HG03095 (cell line): ENCODE data around the gene JMJD1C.
"Not testable (repeated sequence)": the region's sequence is repeated elsewhere in the genome, so short reads cannot be mapped to it uniquely, and the experiment has no call there.

Source experiments
- ATAC-seq: cut with Tn5 transposase; IDR thresholded peaks from one replicate; pipeline ENCODE4 v1.9.1; 2021; ENCODE audit warnings: moderate library complexity; ENCODE audit not compliant: unreplicated experiment

Gene JMJD1C

GRCh38 chr10:63308628-63309027 is 157.1 kb downstream of the JMJD1C start:
- ATAC-seq, result no peak

DNA sequence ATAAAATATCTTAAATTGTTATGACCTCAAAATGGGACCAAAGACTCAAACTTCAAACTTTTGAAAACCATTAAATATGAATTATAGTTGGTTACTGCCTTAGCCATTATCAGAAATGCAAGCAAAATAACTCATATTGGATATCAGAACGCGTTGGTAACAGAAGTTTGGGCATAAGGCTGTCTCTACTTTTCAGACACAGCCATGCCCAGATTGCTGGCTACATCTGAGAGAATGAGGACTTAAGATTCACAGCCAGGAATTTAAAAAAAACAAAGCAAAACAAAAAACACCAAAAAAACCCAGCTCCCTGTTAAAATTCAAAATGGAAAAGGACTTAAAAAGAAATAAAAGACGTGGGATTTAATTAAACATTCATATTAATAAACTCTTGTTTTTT is 161.6 kb downstream of the JMJD1C start:
- no peak for ATAC-seq

DNA sequence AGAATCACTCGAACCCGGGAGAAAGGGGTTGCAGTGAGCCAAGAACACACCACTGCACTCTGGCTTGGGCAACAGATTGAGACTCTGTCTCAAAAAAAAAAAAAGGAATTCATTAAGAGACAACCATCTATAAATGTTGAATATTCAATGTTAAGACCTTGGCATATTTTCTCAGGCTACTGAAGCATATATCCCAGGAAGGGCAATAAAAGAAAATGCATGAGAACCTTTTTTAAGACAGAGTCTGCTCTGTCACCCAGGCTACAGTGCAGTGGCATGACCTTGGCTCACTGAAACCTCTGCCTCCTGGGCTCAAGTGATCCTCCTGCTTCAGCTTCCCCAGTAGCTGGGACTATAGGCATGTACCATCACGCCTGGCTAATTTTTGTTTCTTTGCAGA is 165.0 kb downstream of the JMJD1C start:
- ATAC-seq, result no peak

GRCh38 chr10:63297941-63298340 is 167.8 kb downstream of the JMJD1C start:
- no peak for ATAC-seq

DNA sequence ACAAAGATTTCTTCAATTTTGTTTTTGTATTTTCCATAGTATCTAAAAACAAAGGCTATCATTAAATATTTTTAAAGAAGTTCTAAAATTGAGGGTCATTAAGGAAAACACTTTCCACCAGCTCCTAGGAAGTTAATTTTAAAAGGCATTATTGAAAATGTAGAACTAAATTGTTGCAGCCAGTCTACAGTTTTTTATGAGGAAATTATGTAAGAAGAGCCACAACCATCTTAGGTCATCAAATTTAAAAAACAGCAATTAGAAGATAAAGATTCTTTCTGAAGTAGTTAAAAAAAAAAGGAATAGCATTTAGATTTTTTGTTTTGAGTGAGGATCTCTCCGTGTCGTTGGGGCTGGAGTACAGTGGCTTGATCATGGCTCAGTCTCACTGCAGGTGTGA is 171.0 kb downstream of the JMJD1C start:
- ATAC-seq, result no peak

GRCh38 chr10:63292847-63293246 is 172.9 kb downstream of the JMJD1C start:
- not testable (repeated sequence) for ATAC-seq

GRCh38 chr10:63288170-63288569 is 177.6 kb downstream of the JMJD1C start:
- no peak for ATAC-seq

DNA sequence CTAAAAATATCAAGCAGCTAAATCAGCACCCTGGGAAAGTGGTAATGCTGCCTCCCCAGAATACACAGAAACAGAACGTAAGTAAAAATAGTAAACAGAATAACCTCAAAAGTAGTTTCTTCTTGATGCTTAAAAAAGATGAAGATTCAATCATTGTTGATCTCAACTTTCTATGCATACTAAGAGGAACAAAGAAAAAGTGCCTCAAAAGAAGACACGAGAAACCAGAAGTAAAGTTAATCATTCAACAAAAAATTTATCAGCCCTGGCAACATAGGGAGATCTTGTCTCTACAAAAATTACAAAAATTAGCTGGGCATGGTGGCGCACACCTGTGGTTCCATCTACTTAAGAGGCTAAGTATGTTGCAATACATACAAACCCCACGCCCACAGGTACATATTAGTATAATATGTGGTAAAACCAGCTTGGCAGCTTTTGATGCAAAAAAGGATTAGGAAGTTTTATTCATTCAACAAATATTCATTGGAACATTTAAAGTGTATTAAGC is 179.0 kb downstream of the JMJD1C start:
- peak; percentile 79 for ATAC-seq

DNA sequence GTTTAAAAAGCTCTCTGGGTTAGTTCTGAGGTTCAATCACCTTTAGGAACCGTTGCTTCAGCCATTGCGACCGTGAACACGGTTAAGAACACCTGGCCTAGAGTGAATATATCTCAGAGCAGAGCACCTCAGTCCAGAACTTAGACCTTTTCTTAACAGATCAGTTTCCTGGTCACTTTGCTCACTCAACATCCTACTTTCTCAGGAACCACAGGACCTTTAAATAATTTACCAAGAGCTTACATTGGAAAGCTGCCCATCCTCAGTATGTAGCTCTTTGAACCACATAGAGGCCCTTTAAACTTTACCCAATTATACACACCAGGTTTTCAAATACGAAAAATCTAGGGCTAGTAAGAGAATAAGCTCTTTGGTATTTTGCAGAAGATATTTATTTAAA is 179.4 kb downstream of the JMJD1C start:
- peak; percentile 51 for ATAC-seq

GRCh38 chr10:63283901-63284300 is 181.9 kb downstream of the JMJD1C start:
- not testable (repeated sequence) for ATAC-seq

- no peak for ATAC-seq
Observed at GRCh38 chr10:63283093-63283492, 182.7 kb downstream of the JMJD1C start.

- ATAC-seq, result no peak
Observed at GRCh38 chr10:63281967-63282366, 183.8 kb downstream of the JMJD1C start.

GRCh38 chr10:63280386-63280785 is 185.4 kb downstream of the JMJD1C start:
- no peak for ATAC-seq

DNA sequence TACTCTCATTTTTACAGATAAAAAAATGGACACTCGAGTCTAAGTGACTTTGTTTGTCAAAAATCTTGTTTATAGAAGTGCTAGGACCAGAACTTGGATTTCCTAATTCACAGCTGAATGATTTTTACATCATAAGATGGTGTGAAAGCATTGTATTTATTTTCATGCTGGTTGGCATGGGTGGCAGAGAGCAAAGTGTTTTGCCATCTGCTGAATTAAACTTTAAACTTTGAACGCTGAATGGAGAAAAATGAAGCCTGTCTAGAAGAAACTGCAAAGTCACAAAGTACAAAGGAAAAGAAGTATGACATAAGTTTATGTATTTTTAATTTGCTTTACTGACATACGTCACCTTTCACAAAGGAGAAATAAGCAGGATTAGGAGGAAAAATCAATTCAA is 190.7 kb downstream of the JMJD1C start:
- no peak for ATAC-seq

DNA sequence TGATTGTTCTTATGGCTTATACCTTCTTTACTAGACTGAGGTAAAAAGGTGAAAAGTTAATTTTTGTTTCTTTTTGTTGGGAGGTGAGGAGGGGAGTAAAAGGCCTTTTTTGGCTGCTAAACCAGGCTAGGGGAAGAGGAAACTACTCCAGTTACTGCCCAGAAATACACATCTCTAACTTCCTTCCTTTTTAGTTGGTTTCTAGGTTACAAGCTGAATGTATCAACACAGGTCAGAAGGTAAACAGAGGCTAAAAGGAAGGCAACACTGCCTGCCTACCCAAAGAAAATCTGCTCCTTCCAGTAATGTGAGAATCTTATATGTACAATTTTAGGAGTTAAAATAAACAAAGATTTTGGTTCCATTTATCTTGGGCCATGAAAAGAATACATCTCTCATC is 192.2 kb downstream of the JMJD1C start:
- ATAC-seq, result no peak

GRCh38 chr10:63268798-63269503 is 196.8 kb downstream of the JMJD1C start:
- peak; percentile 93 for ATAC-seq

- no peak for ATAC-seq
Observed at GRCh38 chr10:63268149-63268797, 197.5 kb downstream of the JMJD1C start.

GRCh38 chr10:63267414-63268148 is 198.2 kb downstream of the JMJD1C start:
- ATAC-seq, result peak; percentile 24

DNA sequence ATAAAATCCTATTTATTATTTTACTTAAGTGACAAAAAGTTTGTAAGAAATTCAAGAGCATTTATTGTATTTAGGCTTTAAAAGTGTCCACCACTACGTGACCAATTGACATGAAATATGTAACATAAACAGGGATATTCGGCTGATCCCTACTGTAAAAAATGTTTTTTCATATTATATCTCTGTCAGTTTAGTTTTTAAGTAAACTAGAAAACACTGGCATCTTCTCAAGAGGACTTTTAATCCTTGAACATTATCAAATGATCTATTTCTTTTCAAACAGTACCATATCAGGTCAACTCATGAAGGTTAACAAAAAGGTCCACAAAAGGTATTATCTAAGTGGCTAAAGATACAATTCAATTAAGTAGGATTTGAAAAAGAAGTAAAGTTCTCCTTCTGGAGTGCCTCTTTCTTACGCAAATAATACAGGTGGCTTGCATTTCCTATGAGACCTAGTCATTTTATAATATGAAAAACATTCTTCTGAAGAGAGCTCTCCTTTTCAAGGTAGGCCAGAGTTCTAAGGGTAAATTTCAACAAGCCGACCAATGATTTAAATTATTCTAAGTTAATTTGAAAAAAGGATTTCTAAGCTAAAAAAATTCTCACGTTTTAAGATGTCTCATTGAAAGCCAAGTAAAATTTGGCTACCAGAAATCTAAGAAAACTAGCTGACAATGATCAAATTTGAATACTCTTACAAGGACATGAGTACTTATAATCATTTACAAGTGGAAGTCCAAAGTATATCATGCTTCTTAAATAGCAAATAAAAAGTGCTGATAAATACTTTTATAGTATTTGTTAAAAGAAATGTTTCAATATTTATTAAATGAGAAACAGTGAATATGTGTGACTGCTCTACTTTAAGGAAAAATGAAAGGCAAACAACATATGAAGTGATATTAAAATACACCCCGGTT is 199.1 kb downstream of the JMJD1C start:
- no peak for ATAC-seq

GRCh38 chr10:63265683-63266235 is 200.0 kb downstream of the JMJD1C start:
- no peak for ATAC-seq
